ENCODE results near the gene IFT172.
"Not testable (repeated sequence)": the region's sequence is repeated elsewhere in the genome, so short reads cannot be mapped to it uniquely, and the experiment has no call there.

IFT172 gene, protein sequence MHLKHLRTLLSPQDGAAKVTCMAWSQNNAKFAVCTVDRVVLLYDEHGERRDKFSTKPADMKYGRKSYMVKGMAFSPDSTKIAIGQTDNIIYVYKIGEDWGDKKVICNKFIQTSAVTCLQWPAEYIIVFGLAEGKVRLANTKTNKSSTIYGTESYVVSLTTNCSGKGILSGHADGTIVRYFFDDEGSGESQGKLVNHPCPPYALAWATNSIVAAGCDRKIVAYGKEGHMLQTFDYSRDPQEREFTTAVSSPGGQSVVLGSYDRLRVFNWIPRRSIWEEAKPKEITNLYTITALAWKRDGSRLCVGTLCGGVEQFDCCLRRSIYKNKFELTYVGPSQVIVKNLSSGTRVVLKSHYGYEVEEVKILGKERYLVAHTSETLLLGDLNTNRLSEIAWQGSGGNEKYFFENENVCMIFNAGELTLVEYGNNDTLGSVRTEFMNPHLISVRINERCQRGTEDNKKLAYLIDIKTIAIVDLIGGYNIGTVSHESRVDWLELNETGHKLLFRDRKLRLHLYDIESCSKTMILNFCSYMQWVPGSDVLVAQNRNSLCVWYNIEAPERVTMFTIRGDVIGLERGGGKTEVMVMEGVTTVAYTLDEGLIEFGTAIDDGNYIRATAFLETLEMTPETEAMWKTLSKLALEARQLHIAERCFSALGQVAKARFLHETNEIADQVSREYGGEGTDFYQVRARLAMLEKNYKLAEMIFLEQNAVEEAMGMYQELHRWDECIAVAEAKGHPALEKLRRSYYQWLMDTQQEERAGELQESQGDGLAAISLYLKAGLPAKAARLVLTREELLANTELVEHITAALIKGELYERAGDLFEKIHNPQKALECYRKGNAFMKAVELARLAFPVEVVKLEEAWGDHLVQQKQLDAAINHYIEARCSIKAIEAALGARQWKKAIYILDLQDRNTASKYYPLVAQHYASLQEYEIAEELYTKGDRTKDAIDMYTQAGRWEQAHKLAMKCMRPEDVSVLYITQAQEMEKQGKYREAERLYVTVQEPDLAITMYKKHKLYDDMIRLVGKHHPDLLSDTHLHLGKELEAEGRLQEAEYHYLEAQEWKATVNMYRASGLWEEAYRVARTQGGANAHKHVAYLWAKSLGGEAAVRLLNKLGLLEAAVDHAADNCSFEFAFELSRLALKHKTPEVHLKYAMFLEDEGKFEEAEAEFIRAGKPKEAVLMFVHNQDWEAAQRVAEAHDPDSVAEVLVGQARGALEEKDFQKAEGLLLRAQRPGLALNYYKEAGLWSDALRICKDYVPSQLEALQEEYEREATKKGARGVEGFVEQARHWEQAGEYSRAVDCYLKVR (N-terminal part only)
- 21.2 reads per million, percentile 48 among the genes with 10 or more reads in this experiment for total RNA-seq

DNA sequence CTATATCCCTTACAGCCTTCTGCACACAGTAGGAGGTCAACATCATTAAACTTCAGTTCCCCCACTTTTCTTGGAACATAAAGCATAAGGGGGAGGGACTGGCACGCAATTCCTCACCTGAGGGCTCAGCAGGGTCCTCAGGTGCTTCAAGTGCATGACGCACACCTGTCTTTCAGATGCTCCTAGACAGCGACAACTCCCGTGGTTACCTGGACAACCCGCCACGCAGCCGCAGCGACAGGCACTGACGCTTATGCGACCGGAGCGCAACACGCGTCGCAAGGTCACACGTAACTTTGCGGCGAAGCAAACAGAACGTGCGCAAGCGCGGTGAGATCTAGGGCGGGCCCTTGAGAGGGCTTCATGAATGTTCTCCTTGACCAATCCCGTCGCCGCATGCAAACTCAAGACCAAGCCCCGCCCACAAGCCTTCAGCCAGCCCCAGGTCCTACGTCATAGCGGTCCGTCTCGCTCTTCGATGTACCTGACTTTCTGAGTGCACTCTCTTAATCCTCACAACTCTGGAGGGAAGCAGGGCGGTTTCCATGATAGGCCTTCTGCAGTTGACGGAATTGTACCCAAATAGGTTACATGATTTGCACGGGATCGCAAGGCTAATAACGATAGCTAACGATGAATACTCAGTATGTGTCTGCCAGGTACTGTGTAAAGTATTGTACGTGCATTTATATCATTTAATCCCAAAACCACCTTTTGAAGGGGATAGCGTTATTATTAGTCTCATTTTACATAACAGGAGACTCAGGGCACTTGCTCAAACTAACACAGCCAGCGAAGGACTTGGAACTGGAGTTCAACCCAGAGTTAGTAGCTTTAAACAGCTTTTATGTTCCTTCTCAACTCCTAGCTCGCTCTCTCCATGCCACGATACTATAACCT, at the start of gene IFT172:
IFT172 (minus strand) TSS at position 246 of the 900 bp plus-strand sequence; CDS start at position 156, 90 bp downstream.
- DNase-seq = peak; percentile 99

DNA sequence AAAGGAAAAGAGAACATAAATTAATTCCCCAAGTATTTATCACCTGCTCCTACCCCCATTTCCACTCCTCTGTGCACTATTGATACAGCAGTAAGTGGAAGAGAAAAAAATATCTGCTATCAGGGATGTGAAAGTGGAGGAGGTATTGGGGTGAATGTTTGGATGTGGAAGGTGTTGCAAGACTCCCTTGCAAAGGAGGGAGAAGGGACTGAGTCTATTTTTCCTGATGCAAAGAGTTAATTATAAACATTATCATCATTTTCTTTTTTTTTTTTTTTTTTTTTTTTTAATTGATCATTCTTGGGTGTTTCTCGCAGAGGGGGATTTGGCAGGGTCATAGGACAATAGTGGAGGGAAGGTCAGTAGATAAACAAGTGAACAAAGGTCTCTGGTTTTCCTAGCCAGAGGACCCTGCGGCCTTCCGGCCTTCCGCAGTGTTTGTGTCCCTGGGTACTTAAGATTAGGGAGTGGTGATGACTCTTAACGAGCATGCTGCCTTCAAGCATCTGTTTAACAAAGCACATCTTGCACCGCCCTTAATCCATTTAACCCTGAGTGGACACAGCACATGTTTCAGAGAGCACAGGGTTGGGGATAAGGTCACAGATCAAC, 49.4 kb upstream of the IFT172 start:
- DNase-seq = not testable (repeated sequence)

- DNase-seq = no peak
Measured at GRCh38 chr2:27537287-27537686, 47.7 kb upstream of the IFT172 start.

DNA sequence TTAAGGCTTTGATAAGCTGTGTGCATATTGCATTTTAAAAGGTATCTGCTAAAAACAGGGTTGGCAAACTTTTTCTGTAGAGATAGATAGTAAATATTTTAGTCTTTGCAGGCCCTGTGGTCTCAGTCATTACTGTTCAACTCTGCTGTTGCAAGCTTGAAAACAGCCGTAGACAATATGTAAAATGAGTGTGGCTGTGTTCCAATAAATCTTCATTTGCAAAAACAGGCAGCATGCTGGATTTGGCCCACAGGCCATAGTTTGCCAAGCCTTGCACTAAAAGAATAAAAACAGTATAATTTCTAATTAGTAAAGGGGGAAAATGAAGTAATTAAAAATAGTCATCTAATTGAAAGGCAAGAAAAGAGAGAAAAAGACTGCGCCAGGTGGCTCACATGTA, 42.4 kb upstream of the IFT172 start:
- no peak for DNase-seq

GRCh38 chr2:27527182-27527581, 37.6 kb upstream of the IFT172 start:
- DNase-seq = no peak

GRCh38 chr2:27522400-27522945, 32.9 kb upstream of the IFT172 start:
- no peak for DNase-seq

- no peak for DNase-seq
Measured at GRCh38 chr2:27520316-27520715, 30.8 kb upstream of the IFT172 start.

- DNase-seq = no peak
Measured at GRCh38 chr2:27518782-27519113, 29.2 kb upstream of the IFT172 start.

- DNase-seq = no peak
Measured at GRCh38 chr2:27518113-27518781, 28.7 kb upstream of the IFT172 start.

- no peak for DNase-seq
Measured at GRCh38 chr2:27509326-27509725, 19.8 kb upstream of the IFT172 start.

DNA sequence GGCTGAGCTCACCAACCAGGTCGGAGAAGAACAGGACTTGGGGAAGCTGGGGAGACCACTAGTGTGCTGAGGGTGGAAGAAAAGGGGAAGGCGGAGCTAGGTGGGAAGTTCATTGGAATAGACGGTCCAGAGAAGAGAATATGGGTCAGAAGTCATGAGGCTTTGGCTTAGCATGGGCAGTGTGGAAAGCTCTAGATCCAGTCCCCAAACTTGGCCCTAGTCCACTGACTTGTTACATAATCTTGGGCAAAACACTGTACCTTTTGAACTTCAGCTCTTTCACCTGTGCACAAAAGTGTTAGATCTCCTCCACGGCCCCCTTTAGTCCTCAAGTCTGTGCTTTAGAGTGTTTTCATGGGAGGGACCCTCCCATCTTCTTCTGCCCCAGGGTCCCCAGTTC, 17.8 kb upstream of the IFT172 start:
- no peak for DNase-seq

GRCh38 chr2:27506587-27506986, 17.0 kb upstream of the IFT172 start:
- DNase-seq = no peak

DNA sequence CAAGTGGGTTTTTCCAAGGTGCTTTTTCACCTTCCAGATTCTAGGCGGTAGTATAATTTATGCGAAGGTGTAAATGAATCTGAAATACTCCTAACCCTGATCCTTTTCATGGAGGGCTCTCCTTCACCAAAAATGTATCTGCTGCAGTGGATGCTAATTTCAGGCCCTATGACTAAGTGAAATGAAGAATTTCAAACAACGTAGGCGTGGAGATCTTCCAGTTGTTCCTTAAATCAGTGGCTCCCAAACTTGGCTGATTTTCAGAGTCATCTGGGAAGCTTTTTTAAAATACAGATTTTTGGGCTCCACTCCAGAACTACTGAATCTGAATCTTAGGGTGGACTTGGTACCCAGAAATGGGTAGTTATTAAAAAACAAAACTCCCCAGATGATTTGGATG, 12.6 kb upstream of the IFT172 start:
- DNase-seq = no peak

GRCh38 chr2:27501042-27501441, 11.5 kb upstream of the IFT172 start:
- no peak for DNase-seq

DNA sequence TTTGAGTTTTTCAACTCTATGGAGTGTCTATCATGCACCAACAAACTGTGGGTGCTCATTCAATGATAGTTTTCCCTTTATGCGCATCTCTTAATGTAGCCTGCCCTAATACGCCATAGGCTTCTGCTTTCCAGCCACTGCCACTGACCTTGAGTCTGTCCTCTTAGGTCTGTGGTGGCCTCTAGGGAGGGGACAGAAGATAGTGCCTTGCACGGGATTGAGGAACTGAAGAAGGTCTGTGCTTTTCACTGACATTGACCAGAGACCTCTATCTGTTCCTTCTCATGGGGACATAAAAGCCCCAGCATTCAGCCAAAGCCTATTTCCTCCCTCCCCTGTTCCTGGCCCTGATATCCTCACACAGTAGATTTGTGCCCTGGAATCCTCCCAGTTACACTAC, 9.4 kb upstream of the IFT172 start:
- no peak for DNase-seq

DNA sequence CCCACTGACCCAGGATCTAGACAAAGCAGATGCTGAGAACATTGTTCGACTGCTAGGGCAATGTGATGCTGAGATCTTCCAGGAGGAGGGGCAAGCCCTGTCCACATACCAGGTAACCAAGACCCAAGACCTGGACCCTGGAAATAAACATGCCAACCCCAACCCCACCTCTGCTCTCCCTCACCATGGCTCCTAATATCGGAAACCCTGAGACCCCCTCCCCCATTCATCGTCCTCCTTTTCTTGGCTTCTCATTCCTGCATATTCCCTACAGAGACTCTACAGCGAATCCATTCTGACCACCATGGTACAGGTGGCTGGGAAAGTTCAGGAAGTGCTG, 7.7 kb upstream of the IFT172 start:
- DNase-seq = no peak

DNA sequence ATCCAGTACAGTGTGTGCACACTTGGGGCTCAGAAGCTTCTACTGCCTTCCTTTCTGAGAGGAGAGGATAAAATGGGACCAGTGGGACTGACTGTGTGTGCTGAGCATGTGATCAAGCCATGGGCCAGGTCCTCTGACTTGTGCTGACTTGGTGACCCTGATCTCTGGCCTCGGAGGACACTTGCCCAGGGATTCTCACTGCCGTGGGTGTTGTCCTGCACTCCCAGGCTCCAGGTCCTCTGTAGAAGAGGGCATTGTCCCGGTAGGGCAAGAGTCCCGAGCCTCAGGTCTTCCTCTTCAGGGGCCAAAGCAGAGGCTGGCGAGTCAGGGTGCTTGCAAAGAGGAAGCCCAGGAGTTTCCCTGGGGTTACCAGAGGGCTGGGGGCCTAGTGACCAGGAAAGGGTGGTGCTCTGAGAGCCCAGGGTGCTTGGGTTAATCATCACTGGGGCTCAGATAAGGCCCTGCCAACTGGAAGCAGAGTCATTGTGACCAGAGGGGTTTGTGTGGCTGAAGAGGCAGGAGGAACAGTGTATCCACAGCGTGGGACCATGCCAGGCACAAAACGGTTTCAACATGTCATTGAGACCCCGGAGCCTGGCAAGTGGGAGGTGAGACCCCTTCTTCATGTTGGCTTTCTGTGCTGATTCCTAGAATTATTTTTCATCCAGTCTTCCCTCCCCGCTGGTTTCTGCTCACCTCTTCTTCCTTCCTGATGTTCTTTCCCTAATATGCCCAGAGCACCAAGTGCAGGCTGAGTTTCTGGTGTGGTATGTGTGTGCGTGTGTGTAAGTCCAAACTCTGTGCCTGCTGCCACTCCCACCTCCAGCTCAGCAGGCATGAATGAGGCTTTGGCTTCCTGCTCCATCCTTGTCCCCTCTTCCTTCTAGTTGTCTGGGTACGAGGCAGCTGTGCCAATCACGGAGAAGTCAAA, 7.1 kb upstream of the IFT172 start, which contains the start of gene GCKR:
GCKR (plus strand) TSS at position 483 of the 931 bp plus-strand sequence; CDS start at position 549, 66 bp downstream.
- no peak for DNase-seq

GRCh38 chr2:27495840-27496356, 6.4 kb upstream of the IFT172 start:
- no peak for DNase-seq

DNA sequence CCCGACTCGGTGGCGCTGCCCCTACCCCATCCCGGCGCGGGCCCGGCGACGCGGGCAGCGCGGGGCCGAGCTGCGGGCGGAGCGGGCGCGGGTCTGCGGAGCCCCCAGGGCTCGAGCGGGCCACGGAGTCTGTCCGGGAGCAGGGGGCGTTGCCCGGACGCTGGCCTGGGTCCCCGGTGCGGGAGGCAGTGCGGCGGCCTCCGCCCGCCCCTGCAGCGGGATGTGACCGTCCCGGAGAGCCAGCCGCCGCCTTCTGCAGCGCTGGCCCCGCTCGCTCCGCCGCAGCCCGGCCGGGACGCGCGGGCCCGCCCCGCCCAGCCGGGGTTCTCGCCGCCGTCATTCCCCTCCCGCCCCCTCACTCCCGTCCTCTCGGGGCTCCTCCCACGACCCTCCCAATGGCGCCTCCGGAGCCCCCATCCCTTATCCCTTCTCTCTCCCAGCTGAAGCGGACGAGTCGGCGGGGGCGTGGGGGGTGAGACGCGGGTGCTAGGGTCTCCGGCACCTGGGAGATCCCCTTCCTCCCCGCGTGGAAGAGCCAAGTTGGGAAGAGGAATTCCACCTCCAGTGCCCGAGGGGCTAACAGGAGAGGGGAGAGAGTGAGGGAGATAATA, 5.5 kb upstream of the IFT172 start, which contains the start of gene FNDC4:
FNDC4 (minus strand) TSS at position 257 of the 611 bp plus-strand sequence. CDS start 521 bp downstream, outside the sequence.
- peak; percentile 6 for DNase-seq

Data from effector CD4-positive, alpha-beta T cell (primary cell).